ENCODE results near the gene ZFP92.
A peak's percentile ranks its signal among the peaks of the same experiment; 100 is the strongest.

Gene ZFP92

DNA sequence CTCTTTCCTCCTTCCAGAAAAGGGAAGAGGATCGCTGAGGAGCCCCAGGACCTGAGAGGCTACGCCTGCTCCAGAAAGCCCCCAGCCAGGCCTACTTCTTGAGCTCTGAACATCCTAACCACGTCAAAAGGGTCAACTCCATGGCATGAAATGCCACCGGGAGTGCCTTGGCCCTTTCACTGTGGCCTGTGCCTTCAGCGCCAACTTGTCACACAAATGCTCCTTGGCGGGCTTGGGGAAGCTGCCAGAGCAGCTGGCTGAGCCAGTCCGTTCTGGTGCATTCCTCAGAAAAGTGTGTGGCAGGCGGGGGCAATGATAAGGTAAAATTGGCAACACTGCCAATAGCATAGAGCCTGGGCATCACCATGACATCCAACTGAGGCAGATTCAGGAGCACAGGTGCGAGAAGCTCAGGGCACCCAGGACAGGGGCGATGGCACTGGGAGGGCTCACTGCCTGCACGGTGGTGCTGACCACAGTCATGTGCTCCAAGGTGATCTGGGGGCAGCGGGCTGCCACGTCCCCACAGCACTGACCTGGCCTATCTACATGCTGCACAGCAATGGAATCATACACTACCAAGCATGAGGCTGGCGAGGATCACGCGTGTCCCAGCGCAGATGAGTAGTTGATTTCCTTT, 46.7 kb downstream of the ZFP92 start:
- DNase-seq, result no peak

DNA sequence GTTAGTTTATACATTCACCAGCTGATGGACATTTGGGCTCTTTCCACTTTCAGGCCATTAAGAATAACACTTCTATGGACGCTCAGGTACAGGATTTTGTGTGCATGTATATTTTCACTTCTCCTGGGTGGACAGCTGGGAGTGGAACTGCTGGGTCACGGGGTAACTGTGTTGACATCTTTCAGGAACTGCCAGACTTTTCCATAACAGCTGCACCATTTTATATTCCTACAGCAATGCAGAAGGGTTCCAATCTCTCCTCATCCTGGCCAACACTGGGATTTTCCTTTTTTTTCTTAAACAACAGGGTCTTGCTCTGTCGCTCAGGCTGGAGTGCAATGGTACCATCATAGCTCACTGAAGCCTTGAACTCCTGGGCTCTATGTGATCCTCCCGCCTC, 47.2 kb downstream of the ZFP92 start:
- DNase-seq, result no peak

DNA sequence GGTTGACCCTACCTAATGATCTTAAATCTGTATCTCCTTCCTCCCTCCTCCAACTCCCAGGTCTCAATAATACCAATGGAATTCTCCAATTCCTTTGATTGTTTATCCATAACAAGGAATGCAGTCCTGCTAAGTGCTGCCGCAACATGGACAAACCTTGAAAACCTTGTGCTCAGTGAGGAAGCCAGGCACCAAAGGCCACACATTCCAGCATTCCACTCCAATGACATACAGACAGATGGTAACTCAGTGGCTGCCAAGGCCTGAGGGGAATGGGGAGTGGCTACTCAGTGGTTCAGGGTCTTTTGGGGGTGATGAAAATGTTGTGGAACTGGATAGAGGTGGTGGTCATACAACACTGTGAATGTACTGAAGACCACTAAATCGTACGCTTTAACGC, 48.7 kb downstream of the ZFP92 start:
- DNase-seq, result peak; percentile 12

DNA sequence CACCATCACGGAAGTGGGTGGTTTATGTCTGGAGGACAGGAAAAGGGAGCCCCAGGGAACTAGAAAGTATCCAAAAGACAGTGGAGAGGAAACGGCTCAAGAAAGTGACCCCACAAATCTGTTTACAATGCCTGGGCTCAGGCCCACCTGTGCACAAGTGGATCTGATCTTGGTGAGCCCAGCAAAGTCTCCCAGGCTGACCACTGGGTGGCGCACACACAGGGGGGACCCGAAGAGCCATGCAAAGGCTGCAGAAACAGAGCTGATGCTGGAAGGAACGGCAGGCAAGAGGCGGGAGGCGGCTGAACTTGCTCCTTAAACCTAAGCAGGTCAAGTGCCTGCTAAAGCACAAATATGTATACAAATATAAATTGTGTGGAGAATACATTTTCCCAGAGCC, 49.6 kb downstream of the ZFP92 start:
- DNase-seq, result no peak
